Stimulated activated CD4-positive, alpha-beta T cell treated with anti-CD3 and anti-CD28 coated beads, Interleukin-15, amount 100 ng/mL, for 1 hour (primary cell): ENCODE measurements around the gene CNOT1.
"Not testable (repeated sequence)": the region's sequence is repeated elsewhere in the genome, so short reads cannot be mapped to it uniquely, and the experiment has no call there.

ENCODE experiments used
- DNase-seq, 2 donors: peaks; one replicate each; pipeline ENCODE4 v3.0.0-alpha.2; 2020; ENCODE audit warnings: low read depth in 1 of 2, low spot score in 1 of 2

The CNOT1 gene

GRCh38 chr16:58503863-58504688 is 125.5 kb downstream of the CNOT1 start:
- DNase-seq, result no peak

GRCh38 chr16:58503166-58503862 is 126.3 kb downstream of the CNOT1 start:
- no peak for DNase-seq

- no peak for DNase-seq
These were observed 127.3 kb downstream of the CNOT1 start for GRCh38 chr16:58502217-58502921.

GRCh38 chr16:58501242-58502131 is 128.1 kb downstream of the CNOT1 start:
- peak in 1 of 2 donors; percentile 34 for DNase-seq

- DNase-seq, result no peak
These were observed 129.0 kb downstream of the CNOT1 start for GRCh38 chr16:58500430-58501241.

- no peak for DNase-seq
These were observed 129.8 kb downstream of the CNOT1 start, which contains the start of gene NDRG4 for GRCh38 chr16:58499615-58500351. NDRG4 (plus strand) TSS chr16:58500143; CDS start chr16:58500249, 106 bp downstream.

GRCh38 chr16:58499092-58499511 is 130.5 kb downstream of the CNOT1 start:
- no peak for DNase-seq

GRCh38 chr16:58498341-58499091 is 131.1 kb downstream of the CNOT1 start:
- no peak for DNase-seq

GRCh38 chr16:58497935-58498334 is 131.7 kb downstream of the CNOT1 start:
- no peak for DNase-seq

GRCh38 chr16:58497468-58497867 is 132.2 kb downstream of the CNOT1 start:
- DNase-seq, result no peak

GRCh38 chr16:58495521-58496331 is 133.9 kb downstream of the CNOT1 start:
- DNase-seq, result no peak

GRCh38 chr16:58494981-58495520 is 134.6 kb downstream of the CNOT1 start:
- peak in 1 of 2 donors; percentile 20 for DNase-seq

GRCh38 chr16:58493756-58494431 is 135.7 kb downstream of the CNOT1 start:
- DNase-seq, result no peak

GRCh38 chr16:58492735-58493134 is 136.9 kb downstream of the CNOT1 start:
- DNase-seq, result no peak

GRCh38 chr16:58492066-58492465 is 137.6 kb downstream of the CNOT1 start:
- no peak for DNase-seq

GRCh38 chr16:58490539-58490938 is 139.1 kb downstream of the CNOT1 start:
- not testable (repeated sequence) for DNase-seq

GRCh38 chr16:58490065-58490464 is 139.6 kb downstream of the CNOT1 start:
- no peak for DNase-seq
